Glutamatergic neuron (in vitro differentiated cells): ENCODE measurements around the gene SCPEP1. TPM values are rescaled to one million over a fixed set of nuclear protein-coding genes. Genes with fewer than 3 reads are reported as not detected.
"Not testable (repeated sequence)": the region's sequence is repeated elsewhere in the genome, so short reads cannot be mapped to it uniquely, and the experiment has no call there.

Experiments
- DNase-seq: peaks from one replicate; pipeline ENCODE4 v3.0.0; 2022
- H3K27ac Mint-ChIP-seq: one replicate; pipeline ENCODE4 v1.8.0; 2020; ENCODE audit warnings: mild to moderate bottlenecking, mixed read lengths, inconsistent platforms; ENCODE audit not compliant: unreplicated experiment
- H3K27me3 Mint-ChIP-seq: one replicate; pipeline ENCODE4 v1.8.0; 2020; ENCODE audit warnings: mild to moderate bottlenecking, moderate library complexity, mixed read lengths, inconsistent platforms; ENCODE audit not compliant: unreplicated experiment
- H3K36me3 Mint-ChIP-seq: one replicate; pipeline ENCODE4 v1.8.0; 2020; ENCODE audit warnings: mild to moderate bottlenecking, mixed read lengths, inconsistent platforms; ENCODE audit not compliant: unreplicated experiment
- H3K4me1 Mint-ChIP-seq: one replicate; pipeline ENCODE4 v1.8.0; 2020; ENCODE audit warnings: mild to moderate bottlenecking, low read depth, mixed read lengths, inconsistent platforms; ENCODE audit not compliant: unreplicated experiment
- H3K4me3 Mint-ChIP-seq: one replicate; pipeline ENCODE4 v1.8.0; 2020; ENCODE audit warnings: mild to moderate bottlenecking, mixed read lengths, inconsistent platforms; ENCODE audit not compliant: unreplicated experiment
- H3K9me3 Mint-ChIP-seq: one replicate; pipeline ENCODE4 v1.8.0; 2020; ENCODE audit warnings: mild to moderate bottlenecking, moderate library complexity, mixed read lengths, inconsistent platforms; ENCODE audit not compliant: unreplicated experiment
- total RNA-seq: library from RNA; stranded (reverse); fragmentation: NEBNext Ultra II Directional; extraction: Animal tissue kit (Norgen Biotek cat#: 25700); gene quantifications from one replicate; pipeline ENCODE4 v1.2.1, GENCODE V29; 2021; ENCODE audit not compliant: unreplicated experiment
- TF ChIP-seq, protein P1 (sequence below): fragments of 200-600 bp; sonication (generic); IDR thresholded peaks from one replicate; pipeline ENCODE4 v1.5.0; 2021; ENCODE audit not compliant: partially characterized antibody, unreplicated experiment

SCPEP1 gene
- total RNA-seq, 1 donor from 2014 or later, result 46.9 TPM

DNA sequence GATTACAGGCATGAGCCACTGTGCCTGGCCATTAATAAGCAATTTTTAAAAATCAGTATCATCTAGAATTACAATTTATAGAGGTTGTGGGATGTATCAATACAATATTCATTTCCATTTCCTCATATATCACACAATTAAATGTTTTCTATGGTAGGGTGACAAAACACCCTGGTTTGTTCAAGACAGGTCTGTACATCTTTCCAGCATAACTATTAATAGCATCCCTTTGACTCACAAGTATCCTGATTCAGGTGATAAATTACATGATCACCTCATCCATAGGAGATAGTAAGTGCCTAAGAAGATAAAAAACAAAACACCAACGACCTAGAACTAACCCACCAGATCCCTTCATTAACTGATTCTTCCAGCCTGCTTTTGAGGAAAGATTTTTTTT, 30.2 kb upstream of the SCPEP1 start:
- no peaks in the 10 kb centered on the region for H3K36me3 Mint-ChIP-seq

DNA sequence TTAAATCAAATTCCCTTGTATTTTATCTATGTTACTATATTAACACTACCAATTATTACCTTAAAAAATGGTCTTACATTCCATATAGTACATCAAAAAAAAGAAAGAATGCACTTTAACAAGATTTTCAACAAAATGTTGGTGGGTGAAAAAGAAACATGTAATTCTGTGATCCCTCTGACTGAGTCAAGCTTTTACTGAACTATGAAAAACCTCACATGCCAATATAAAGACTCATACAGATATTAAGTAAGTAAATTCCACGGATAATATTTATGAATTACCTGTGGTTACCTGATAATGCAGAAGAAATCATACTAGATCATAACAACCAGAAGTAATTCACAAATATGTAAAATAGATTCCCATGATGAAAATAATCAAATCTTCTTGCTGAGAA, 29.4 kb upstream of the SCPEP1 start:
- Mint-ChIP-seq H3K36me3 (no peaks in the 10 kb centered on the region), H3K4me1 (no peaks in the 10 kb centered on the region), H3K27ac (no peak overlapping the region), H3K4me3 (no peak overlapping the region), H3K9me3 (no peaks in the 10 kb centered on the region), H3K27me3 (no peaks in the 10 kb centered on the region)
- no peak for DNase-seq
- TF ChIP-seq, protein P1, sequence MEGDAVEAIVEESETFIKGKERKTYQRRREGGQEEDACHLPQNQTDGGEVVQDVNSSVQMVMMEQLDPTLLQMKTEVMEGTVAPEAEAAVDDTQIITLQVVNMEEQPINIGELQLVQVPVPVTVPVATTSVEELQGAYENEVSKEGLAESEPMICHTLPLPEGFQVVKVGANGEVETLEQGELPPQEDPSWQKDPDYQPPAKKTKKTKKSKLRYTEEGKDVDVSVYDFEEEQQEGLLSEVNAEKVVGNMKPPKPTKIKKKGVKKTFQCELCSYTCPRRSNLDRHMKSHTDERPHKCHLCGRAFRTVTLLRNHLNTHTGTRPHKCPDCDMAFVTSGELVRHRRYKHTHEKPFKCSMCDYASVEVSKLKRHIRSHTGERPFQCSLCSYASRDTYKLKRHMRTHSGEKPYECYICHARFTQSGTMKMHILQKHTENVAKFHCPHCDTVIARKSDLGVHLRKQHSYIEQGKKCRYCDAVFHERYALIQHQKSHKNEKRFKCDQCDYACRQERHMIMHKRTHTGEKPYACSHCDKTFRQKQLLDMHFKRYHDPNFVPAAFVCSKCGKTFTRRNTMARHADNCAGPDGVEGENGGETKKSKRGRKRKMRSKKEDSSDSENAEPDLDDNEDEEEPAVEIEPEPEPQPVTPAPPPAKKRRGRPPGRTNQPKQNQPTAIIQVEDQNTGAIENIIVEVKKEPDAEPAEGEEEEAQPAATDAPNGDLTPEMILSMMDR, result no peak

More for the DNA sequence above, 30.2 kb upstream of the SCPEP1 start:
- H3K4me1 Mint-ChIP-seq, result no peaks in the 10 kb centered on the region
- no peak overlapping the region for H3K4me3 Mint-ChIP-seq
- DNase-seq, result no peak
- H3K27ac Mint-ChIP-seq, result no peak overlapping the region
- no peaks in the 10 kb centered on the region for H3K9me3 Mint-ChIP-seq
- TF ChIP-seq, protein P1, result no peak
- H3K27me3 Mint-ChIP-seq, result no peaks in the 10 kb centered on the region

DNA sequence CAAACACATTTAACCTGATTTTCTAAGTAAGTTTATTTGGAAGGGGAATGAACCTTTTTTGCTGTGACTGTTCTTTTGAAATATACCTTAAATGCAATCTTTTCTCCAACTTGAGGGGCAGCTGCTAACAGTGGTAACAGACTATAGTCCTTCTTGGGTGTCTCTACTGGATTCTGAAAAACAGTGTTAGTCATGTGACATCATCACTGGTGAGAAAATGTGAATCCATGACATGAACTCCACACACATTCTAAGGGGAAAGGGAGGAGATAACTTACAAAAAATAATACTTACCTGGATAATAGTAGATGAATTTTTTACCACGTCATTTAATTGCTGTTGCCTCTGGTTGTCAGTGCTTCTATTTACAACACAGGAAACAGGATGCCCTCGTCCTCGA, 28.3 kb upstream of the SCPEP1 start:
- Mint-ChIP-seq H3K9me3 (no peaks in the 10 kb centered on the region), H3K4me1 (no peaks in the 10 kb centered on the region), H3K27ac (no peak overlapping the region), H3K4me3 (no peak overlapping the region), H3K36me3 (no peaks in the 10 kb centered on the region), H3K27me3 (no peaks in the 10 kb centered on the region)
- DNase-seq, result no peak
- TF ChIP-seq, protein P1, result no peak

DNA sequence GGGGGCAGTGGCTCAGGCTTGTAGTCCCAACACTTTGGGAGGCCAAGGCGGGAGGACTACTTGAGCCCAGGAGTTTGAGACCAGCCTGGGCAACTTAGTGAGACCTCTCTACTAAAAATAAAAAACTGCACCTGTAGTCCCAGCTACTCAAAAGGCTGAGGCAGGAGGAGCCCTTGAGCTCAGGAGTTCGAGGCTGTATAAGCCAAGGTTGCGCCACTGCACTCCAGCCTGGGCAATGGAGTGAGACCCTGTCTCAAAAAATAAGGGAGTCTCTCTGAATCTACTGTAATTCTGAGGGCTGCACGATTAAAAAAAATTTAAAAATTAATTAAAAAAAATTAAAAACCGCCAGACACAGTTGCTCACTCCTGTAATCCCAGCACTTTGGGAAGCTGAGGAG, 20.9 kb upstream of the SCPEP1 start:
- TF ChIP-seq, protein P1, result no peak
- Mint-ChIP-seq H3K27me3 (peaks cover 2% of the 10 kb centered on the region), H3K27ac (no peak overlapping the region), H3K9me3 (peaks cover 2% of the 10 kb centered on the region), H3K36me3 (no peaks in the 10 kb centered on the region), H3K4me3 (no peak overlapping the region), H3K4me1 (peaks cover 4% of the 10 kb centered on the region)
- no peak for DNase-seq

DNA sequence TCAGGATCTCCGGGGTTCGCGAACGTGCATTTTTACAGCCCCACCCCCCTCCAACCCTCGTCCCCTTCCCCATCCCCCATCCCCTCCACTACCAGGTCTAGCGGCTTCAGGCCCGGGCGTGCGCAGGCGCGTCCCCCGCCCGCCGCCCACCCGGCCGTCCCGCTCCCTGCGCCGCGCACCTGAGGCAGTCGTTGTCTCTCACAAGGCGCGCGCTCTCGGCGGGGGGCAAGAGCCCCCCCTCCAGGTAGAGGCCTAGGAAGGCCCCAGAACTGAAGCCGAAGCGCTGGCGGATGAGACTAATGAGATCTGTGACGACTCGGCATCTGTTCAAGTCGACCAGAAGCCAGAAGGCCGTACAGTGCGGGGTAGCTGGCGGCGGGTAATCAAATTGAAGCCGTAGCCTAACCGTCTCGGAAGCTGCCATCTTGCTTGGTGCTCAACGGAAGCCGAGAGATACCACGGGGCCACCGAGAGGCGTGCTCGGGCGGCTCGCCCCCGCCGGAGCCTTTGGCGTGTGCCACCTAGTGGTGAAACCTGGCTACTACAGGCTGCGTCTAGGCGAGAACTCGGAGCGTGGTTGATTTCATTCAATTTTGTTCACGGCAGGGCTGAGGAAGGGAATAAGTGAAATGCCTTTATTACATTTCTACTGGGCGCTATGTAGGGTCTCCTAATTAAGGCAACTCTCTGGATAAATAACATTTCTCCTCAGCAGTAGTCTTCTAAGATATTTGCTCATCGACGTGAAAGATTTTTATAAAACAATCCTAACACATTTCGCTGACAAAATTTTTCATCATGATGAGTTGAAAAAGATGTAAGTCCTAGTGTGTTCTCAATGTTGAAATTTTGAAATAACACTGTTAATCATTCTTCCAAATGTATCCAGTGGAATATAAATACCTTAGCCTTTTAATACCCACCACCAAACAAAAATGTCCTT, 17.1 kb upstream of the SCPEP1 start, which contains the start of gene COIL:
TSS of gene COIL (minus strand) at position 455 of the 943 bp plus-strand sequence. CDS start at position 424, 31 bp downstream.
- peak; percentile 95 for DNase-seq
- TF ChIP-seq, protein P1, result peak; percentile 100
- peak within 1 kb of the TSS; percentile 90 for H3K27ac Mint-ChIP-seq
- peaks cover 2% of the 10 kb centered on the region for H3K27me3 Mint-ChIP-seq
- H3K4me3 Mint-ChIP-seq, result peak within 1 kb of the TSS; percentile 80
- peaks cover 4% of the 10 kb centered on the region for H3K4me1 Mint-ChIP-seq
- no peaks in the 10 kb centered on the region for H3K36me3 Mint-ChIP-seq
- H3K9me3 Mint-ChIP-seq, result peaks cover 2% of the 10 kb centered on the region

DNA sequence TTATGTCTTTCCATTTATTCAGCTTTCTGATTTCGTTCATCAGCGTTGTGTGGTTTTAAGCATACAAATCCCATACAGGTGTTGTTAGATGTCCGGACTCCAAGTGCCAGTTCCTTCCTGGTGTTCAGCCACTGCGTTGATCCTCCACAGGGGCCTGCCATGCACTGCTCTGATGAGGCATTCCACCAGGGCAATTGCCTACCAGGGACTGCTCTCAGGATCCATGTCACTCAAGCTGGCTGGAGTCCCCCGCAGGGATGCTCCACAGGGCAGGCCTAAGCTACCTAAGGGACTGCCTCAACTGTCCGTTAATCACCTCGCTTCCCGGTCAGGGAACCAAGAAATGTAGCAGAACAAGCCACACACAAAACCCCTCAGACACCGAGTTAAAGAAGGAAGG, 12.7 kb upstream of the SCPEP1 start:
- DNase-seq, H3K4me3 Mint-ChIP-seq, H3K27ac Mint-ChIP-seq, H3K4me1 Mint-ChIP-seq, H3K27me3 Mint-ChIP-seq, H3K9me3 Mint-ChIP-seq, H3K36me3 Mint-ChIP-seq: not testable (repeated sequence)

DNA sequence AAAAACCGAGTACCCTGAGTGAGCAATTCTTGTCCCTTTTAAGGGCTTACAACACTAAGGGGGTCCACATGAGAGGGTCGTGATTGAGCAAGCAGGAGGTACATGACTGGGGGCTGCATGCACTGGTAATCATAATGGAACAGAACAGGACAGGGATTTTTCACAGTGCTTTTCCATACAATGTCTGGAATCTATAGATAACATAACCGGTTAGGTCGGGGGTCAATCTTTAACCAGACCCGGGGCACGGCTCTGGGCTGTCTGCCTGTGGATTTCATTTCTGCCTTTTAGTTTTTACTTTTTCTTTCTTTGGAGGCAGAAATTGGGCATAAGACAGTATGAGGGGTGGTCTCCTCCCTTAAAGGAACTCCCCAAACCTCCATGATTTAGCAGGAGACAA, 12.2 kb upstream of the SCPEP1 start:
- H3K9me3 Mint-ChIP-seq, DNase-seq, H3K4me1 Mint-ChIP-seq, H3K36me3 Mint-ChIP-seq, H3K27ac Mint-ChIP-seq, H3K4me3 Mint-ChIP-seq, H3K27me3 Mint-ChIP-seq: not testable (repeated sequence)
